GM12864 (cell line): ENCODE results near the gene CTNND1.

Experiments used
- DNase-seq: peaks from one replicate; pipeline ENCODE4 v3.0.0-alpha.2; 2011; ENCODE audit warnings: low read depth
- H3K4me3 ChIP-seq: 2 replicates; pipeline ENCODE4 v1.5.1; 2011; ENCODE audit warnings: mild to moderate bottlenecking, low read depth, low read length, control low read depth
- TF ChIP-seq, protein P1 (sequence below): IDR thresholded peaks from 2 replicates; pipeline ENCODE4 v1.5.1; 2011; ENCODE audit warnings: low read depth, mild to moderate bottlenecking, moderate library complexity, low read length, control low read depth, inconsistent platforms; ENCODE audit errors: missing control alignments

Gene CTNND1

DNA sequence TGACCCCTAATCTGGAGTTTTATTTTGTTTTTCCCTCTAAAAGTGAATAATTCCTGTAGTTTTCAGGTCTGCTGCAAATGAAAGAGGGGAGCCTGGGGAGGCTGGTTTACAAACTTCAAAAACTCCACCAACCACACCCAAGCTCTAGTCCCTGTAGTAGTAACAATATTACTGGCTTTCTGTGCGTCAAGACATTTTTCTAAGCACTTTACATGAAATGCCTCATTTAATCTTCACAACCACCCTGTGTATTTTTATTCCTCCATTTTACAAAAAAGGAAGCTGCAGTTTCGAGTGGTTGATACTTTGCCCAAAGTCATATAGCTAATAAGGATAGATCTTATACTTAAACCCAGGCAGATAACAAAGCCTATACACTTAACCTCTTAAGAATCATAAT is 23.5 kb downstream of the CTNND1 start:
- H3K4me3 ChIP-seq, result no peak overlapping the region
- DNase-seq, result no peak
- TF ChIP-seq, protein P1, sequence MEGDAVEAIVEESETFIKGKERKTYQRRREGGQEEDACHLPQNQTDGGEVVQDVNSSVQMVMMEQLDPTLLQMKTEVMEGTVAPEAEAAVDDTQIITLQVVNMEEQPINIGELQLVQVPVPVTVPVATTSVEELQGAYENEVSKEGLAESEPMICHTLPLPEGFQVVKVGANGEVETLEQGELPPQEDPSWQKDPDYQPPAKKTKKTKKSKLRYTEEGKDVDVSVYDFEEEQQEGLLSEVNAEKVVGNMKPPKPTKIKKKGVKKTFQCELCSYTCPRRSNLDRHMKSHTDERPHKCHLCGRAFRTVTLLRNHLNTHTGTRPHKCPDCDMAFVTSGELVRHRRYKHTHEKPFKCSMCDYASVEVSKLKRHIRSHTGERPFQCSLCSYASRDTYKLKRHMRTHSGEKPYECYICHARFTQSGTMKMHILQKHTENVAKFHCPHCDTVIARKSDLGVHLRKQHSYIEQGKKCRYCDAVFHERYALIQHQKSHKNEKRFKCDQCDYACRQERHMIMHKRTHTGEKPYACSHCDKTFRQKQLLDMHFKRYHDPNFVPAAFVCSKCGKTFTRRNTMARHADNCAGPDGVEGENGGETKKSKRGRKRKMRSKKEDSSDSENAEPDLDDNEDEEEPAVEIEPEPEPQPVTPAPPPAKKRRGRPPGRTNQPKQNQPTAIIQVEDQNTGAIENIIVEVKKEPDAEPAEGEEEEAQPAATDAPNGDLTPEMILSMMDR, result no peak

DNA sequence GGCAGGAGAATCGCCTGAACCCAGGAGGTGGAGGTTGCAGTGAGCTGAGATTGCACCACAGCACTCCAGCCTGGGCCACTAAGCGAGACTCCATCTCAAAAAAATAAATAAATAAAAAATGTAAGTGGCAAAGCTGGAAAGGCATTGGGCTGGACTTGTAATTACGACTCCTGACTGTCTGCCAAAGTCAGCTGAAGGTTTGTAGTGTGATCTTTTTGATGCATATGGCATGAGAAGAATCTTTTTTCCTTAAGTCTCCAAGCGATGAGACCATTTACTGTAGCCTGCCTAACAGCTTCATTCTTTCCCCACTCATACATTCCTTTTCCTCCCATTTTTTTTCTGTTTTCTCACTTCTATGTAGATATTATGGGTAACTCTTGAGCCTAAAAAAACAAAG is 24.8 kb downstream of the CTNND1 start:
- TF ChIP-seq, protein P1, result no peak
- no peak for DNase-seq

DNA sequence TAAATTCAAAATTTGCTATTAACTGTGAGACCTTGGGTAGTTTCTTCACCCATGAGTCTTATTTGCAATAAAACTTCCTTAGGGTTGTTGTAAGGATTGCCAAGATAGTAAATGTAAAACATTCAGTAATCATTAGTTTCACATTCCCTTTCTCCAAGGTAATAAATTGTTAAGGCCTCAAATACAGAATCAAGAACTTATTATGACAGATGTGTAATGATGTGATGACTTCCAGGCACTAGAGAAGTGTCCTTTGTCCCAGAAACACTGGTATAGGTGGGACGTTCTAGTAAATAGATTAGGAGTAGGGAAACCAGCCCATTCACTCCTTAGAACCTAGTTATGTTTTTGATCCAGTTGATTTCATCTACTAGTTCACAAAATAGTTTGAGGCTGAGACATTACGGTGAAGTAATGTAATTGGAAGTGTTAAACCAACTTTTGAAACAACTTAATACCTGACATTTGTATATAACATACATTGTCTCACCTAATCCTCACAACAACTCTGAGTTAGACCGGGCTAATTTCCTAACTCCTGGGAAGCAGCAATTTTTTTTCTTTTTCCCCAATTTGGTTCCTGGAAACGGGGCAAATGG is 25.5 kb downstream of the CTNND1 start:
- TF ChIP-seq, protein P1, result no peak
- no peak for DNase-seq
- no peak overlapping the region for H3K4me3 ChIP-seq

More for the DNA sequence above, 24.8 kb downstream of the CTNND1 start:
- H3K4me3 ChIP-seq, result no peak overlapping the region

GRCh38 chr11:57787920-57788702 is 26.5 kb downstream of the CTNND1 start:
- TF ChIP-seq, protein P1, result no peak
- DNase-seq, result no peak
- H3K4me3 ChIP-seq, result no peak overlapping the region

GRCh38 chr11:57788703-57789088 is 27.1 kb downstream of the CTNND1 start:
- no peak overlapping the region for H3K4me3 ChIP-seq
- no peak for DNase-seq
- TF ChIP-seq, protein P1, result no peak

DNA sequence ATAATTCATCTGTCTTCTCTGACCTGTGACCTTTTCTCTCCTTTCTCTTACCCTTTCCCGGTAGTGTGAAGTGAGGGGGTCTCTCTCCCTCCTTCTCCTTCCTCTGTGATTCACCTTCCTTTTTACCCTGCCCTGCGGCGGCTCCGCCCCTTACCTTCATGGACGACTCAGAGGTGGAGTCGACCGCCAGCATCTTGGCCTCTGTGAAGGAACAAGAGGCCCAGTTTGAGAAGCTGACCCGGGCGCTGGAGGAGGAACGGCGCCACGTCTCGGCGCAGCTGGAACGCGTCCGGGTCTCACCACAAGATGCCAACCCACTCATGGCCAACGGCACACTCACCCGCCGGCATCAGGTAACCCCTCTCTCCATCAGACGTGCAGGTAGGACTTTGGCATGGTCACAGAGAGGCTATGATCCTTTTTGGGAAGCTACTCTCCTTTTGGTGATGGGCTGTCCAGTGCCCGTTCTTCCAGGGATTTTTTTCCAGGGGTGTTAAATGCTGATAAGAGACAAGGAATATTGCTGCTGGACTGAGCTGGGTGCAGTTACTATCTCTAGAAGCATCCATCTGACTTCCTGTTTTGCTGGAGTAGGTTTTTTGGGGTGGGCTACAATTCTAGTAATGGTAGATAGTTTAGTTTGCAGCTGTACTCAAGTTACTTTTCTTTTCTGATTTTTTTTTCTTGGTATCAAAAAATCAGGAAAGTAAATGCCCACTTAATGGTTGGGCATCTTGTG is 29.9 kb downstream of the CTNND1 start:
- TF ChIP-seq, protein P1, result no peak
- no peak for DNase-seq
- H3K4me3 ChIP-seq, result no peak overlapping the region
